Chondrocyte (in vitro differentiated cells): ENCODE data around the gene CLIC1. TPM values are rescaled to one million over a fixed set of nuclear protein-coding genes. Genes with fewer than 3 reads are reported as not detected.
A peak's percentile ranks its signal among the peaks of the same experiment; 100 is the strongest.

Experiments
- DNase-seq: peaks from one replicate; pipeline ENCODE4 v3.0.0; 2021; ENCODE audit warnings: mixed read lengths, low spot score
- H3K27ac Mint-ChIP-seq: one replicate; pipeline ENCODE4 v1.8.0; 2021; ENCODE audit warnings: mild to moderate bottlenecking, moderate library complexity, mixed read lengths; ENCODE audit not compliant: unreplicated experiment
- H3K27me3 Mint-ChIP-seq: 2 replicates; pipeline ENCODE4 v1.8.0; 2021; ENCODE audit warnings: low read depth, mixed read lengths
- H3K36me3 Mint-ChIP-seq: 2 replicates; pipeline ENCODE4 v1.8.0; 2021; ENCODE audit warnings: low read depth, mixed read lengths
- H3K4me1 Mint-ChIP-seq: 2 replicates; pipeline ENCODE4 v1.8.0; 2021; ENCODE audit warnings: low read depth, mild to moderate bottlenecking, mixed read lengths
- H3K4me3 Mint-ChIP-seq: one replicate; pipeline ENCODE4 v1.8.0; 2021; ENCODE audit warnings: mild to moderate bottlenecking, moderate library complexity, mixed read lengths; ENCODE audit not compliant: unreplicated experiment
- H3K9me3 Mint-ChIP-seq: 2 replicates; pipeline ENCODE4 v1.8.0; 2021; ENCODE audit warnings: low read depth, mixed read lengths
- CTCF ChIP-seq: fragments of 200-600 bp; sonication (generic); IDR thresholded peaks from 2 replicates; pipeline ENCODE4 v1.5.0; 2021; ENCODE audit warnings: antibody characterized with exemption, mild to moderate bottlenecking, moderate library complexity
- total RNA-seq: library from RNA; stranded (reverse); gene quantifications from 3 replicates; pipeline ENCODE4 v1.2.1, GENCODE V29; 2021

Gene CLIC1
- total RNA-seq, 1 donor from 2014 or later = 317 TPM

DNA sequence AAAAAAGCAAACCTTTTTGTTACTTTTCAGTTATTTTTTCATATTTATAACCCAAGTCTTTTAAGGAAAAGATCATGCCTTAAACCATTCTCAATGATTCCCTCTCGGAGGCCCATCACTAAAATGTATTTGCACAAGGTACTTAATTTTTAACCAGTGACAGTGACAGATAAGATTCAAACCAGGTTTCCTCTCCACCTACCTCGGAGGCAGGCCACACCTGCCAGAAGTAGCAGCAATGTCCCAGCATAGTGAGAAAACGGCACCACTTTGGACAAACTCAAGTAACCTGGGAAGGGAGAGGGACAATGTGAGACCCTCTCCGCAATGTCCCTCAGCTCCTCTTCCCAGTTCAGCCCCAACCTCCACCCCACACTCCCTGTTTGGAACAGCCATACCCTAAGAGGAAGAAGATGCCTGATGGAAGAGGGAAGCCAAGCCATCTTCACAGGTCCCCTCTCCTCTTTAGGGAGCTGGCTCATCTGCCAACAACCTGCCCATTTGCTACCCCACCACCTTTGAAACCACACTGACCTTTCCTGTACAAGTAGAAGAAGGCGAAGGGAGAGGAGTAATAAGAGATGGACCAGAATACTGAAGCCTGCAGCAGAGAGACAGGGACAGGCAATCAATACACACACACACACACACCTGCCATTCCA is 35.5 kb downstream of the CLIC1 start:
- H3K36me3 Mint-ChIP-seq = peaks cover 5% of the 10 kb centered on the region
- DNase-seq = no peak
- no peak for TF ChIP-seq CTCF
- peak overlapping the region; percentile 70 for H3K27ac Mint-ChIP-seq
- H3K27me3 Mint-ChIP-seq = no peaks in the 10 kb centered on the region
- peaks cover 26% of the 10 kb centered on the region for H3K4me1 Mint-ChIP-seq
- peak overlapping the region; percentile 3 for H3K4me3 Mint-ChIP-seq
- H3K9me3 Mint-ChIP-seq = no peaks in the 10 kb centered on the region

- peaks cover 18% of the 10 kb centered on the region for H3K4me1 Mint-ChIP-seq
- H3K27me3 Mint-ChIP-seq = no peaks in the 10 kb centered on the region
- peaks cover 15% of the 10 kb centered on the region for H3K36me3 Mint-ChIP-seq
- H3K9me3 Mint-ChIP-seq = no peaks in the 10 kb centered on the region
- TF ChIP-seq CTCF = no peak
- no peak for DNase-seq
- H3K27ac Mint-ChIP-seq = peak overlapping the region; percentile 4
- no peak overlapping the region for H3K4me3 Mint-ChIP-seq
Observed at GRCh38 chr6:31697555-31697954, 38.8 kb downstream of the CLIC1 start.

- peaks cover 25% of the 10 kb centered on the region for H3K36me3 Mint-ChIP-seq
- no peaks in the 10 kb centered on the region for H3K4me1 Mint-ChIP-seq
- H3K27ac Mint-ChIP-seq = no peak overlapping the region
- H3K27me3 Mint-ChIP-seq = no peaks in the 10 kb centered on the region
- DNase-seq = no peak
- H3K9me3 Mint-ChIP-seq = no peaks in the 10 kb centered on the region
- no peak overlapping the region for H3K4me3 Mint-ChIP-seq
- no peak for TF ChIP-seq CTCF
Observed at GRCh38 chr6:31693535-31693934, 42.8 kb downstream of the CLIC1 start.

DNA sequence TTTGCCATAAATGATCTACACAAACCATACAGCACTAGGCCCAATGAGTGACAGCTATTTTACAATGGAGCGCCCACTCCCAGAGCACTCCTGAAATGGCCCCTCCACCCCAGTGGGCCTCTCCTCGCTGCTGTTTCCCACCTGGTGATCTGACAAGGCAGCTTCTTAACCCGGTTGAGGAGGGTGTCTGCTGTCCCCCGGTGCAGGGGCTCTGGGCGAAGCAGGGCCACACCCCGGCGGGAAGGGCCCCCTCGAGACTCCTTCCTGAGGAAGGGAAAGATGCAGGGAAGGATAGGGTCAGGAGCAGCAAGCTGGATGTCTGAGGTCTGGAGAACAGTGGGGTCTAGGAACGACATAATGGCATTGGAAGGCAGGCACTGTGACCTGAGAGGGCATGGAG is 43.4 kb downstream of the CLIC1 start:
- Mint-ChIP-seq H3K4me1 (no peaks in the 10 kb centered on the region), H3K27me3 (no peaks in the 10 kb centered on the region), H3K9me3 (no peaks in the 10 kb centered on the region), H3K27ac (no peak overlapping the region), H3K4me3 (no peak overlapping the region), H3K36me3 (peaks cover 27% of the 10 kb centered on the region)
- DNase-seq = no peak
- no peak for TF ChIP-seq CTCF

- peaks cover 27% of the 10 kb centered on the region for H3K36me3 Mint-ChIP-seq
- no peak overlapping the region for H3K27ac Mint-ChIP-seq
- no peaks in the 10 kb centered on the region for H3K9me3 Mint-ChIP-seq
- DNase-seq = no peak
- H3K27me3 Mint-ChIP-seq = no peaks in the 10 kb centered on the region
- TF ChIP-seq CTCF = no peak
- H3K4me3 Mint-ChIP-seq = no peak overlapping the region
- H3K4me1 Mint-ChIP-seq = no peaks in the 10 kb centered on the region
Observed at GRCh38 chr6:31692353-31692752, 44.0 kb downstream of the CLIC1 start.
